ENCODE data around the gene NFATC4. TPM values are rescaled to one million over a fixed set of nuclear protein-coding genes. Genes with fewer than 3 reads are reported as not detected.

Gene NFATC4
- polyA plus RNA-seq, 1 experiment: 151 TPM

GRCh38 chr14:24372701-24373416, 4.9 kb downstream of the NFATC4 start:
- Histone ChIP-seq H3K4me3 (ENCODE audit: low read depth, low read length) (no peak overlapping the region), H3K36me3 (ENCODE audit: control insufficient read depth, insufficient read depth, low read length) (peaks cover 58% of the 10 kb centered on the region), H3K27me3 (ENCODE audit: control insufficient read depth, insufficient read depth, low read length) (no peaks in the 10 kb centered on the region)
- POLR2A ChIA-PET: no interaction called here
- no peak for TF ChIP-seq CTCF (IDR thresholded peaks at IDR 0.05; ENCODE audit: insufficient read depth, low read depth, low read length)
- CTCF ChIA-PET: interaction anchor here (0.8 to 8.4 kb wide), 6 partner anchors 12 to 64 kb away, joined by 3 to 59 read pairs (median 10); partner anchors contain the start of genes ADCY4, CBLN3 and KHNYN
- DNase-seq (ENCODE audit: low read depth): no peak

GRCh38 chr14:24376448-24377070, 8.6 kb downstream of the NFATC4 start:
- Histone ChIP-seq H3K36me3 (ENCODE audit: control insufficient read depth, insufficient read depth, low read length) (peaks cover 46% of the 10 kb centered on the region), H3K27me3 (ENCODE audit: control insufficient read depth, insufficient read depth, low read length) (no peaks in the 10 kb centered on the region), H3K4me3 (ENCODE audit: low read depth, low read length) (no peak overlapping the region)
- DNase-seq (ENCODE audit: low read depth): no peak
- CTCF ChIA-PET: interaction anchor here (1.0 to 4.8 kb wide), 3 partner anchors 16 to 58 kb away, joined by 3 to 28 read pairs (median 3); partner anchors contain the start of gene ADCY4
- POLR2A ChIA-PET: no interaction called here
- no peak for TF ChIP-seq CTCF (IDR thresholded peaks at IDR 0.05; ENCODE audit: insufficient read depth, low read depth, low read length)

GRCh38 chr14:24377126-24377525, 9.1 kb downstream of the NFATC4 start:
- DNase-seq (ENCODE audit: low read depth): no peak
- peaks cover 44% of the 10 kb centered on the region for H3K36me3 ChIP-seq (ENCODE audit: control insufficient read depth, insufficient read depth, low read length)

GRCh38 chr14:24377657-24378056, 9.7 kb downstream of the NFATC4 start:
- Histone ChIP-seq H3K27me3 (ENCODE audit: control insufficient read depth, insufficient read depth, low read length) (no peaks in the 10 kb centered on the region), H3K4me3 (ENCODE audit: low read depth, low read length) (no peak overlapping the region), H3K36me3 (ENCODE audit: control insufficient read depth, insufficient read depth, low read length) (peaks cover 40% of the 10 kb centered on the region)
- TF ChIP-seq CTCF (IDR thresholded peaks at IDR 0.05; ENCODE audit: insufficient read depth, low read depth, low read length): no peak
- ChIA-PET CTCF (interaction anchor here (0.6 to 4.8 kb wide), 6 partner anchors 8 to 270 kb away, joined by 3 to 28 read pairs (median 6); partner anchors contain the start of gene ADCY4), POLR2A (no interaction called here)
- DNase-seq (ENCODE audit: low read depth): no peak

More at GRCh38 chr14:24377126-24377525, 9.1 kb downstream of the NFATC4 start:
- Histone ChIP-seq H3K27me3 (ENCODE audit: control insufficient read depth, insufficient read depth, low read length) (no peaks in the 10 kb centered on the region), H3K4me3 (ENCODE audit: low read depth, low read length) (no peak overlapping the region)
- CTCF ChIA-PET: interaction anchor here (1.2 to 4.8 kb wide), 2 partner anchors 44 to 49 kb away, joined by 3 to 28 read pairs; partner anchors contain the start of gene ADCY4
- POLR2A ChIA-PET: no interaction called here
- TF ChIP-seq CTCF (IDR thresholded peaks at IDR 0.05; ENCODE audit: insufficient read depth, low read depth, low read length): no peak

- DNase-seq (ENCODE audit: low read depth): no peak
- POLR2A ChIA-PET: interaction anchor here (0.7 to 0.8 kb wide), 2 partner anchors 10 to 117 kb away, joined by 3 read pairs; no protein-coding TSS in a partner anchor
- H3K4me3 ChIP-seq (ENCODE audit: low read depth, low read length): no peak overlapping the region
- H3K36me3 ChIP-seq (ENCODE audit: control insufficient read depth, insufficient read depth, low read length): peaks cover 34% of the 10 kb centered on the region
- no peaks in the 10 kb centered on the region for H3K27me3 ChIP-seq (ENCODE audit: control insufficient read depth, insufficient read depth, low read length)
- CTCF ChIA-PET: interaction anchor here (0.6 to 4.8 kb wide), 7 partner anchors 8 to 270 kb away, joined by 3 to 28 read pairs (median 5); partner anchors contain the start of gene ADCY4
- no peak for TF ChIP-seq CTCF (IDR thresholded peaks at IDR 0.05; ENCODE audit: insufficient read depth, low read depth, low read length)
Observed at GRCh38 chr14:24378327-24378726, 10.3 kb downstream of the NFATC4 start.

Measured in BJ (cell line).